ENCODE data around the gene RIIAD1. TPM values are rescaled to one million over a fixed set of nuclear protein-coding genes. Genes with fewer than 3 reads are reported as not detected.
A peak's percentile ranks its signal among the peaks of the same experiment; 100 is the strongest.

RIIAD1 gene
- total RNA-seq, 1 donor from 2014 or later, result 3.6 TPM

GRCh38 chr1:151705753-151706463 lies 15.4 kb upstream of the RIIAD1 start:
- H3K9me3 Mint-ChIP-seq, result no peaks in the 10 kb centered on the region
- no peaks in the 10 kb centered on the region for H3K4me1 Mint-ChIP-seq (ENCODE audit: unreplicated experiment)
- peaks cover 2% of the 10 kb centered on the region for H3K36me3 Mint-ChIP-seq
- no peaks in the 10 kb centered on the region for H3K27me3 Mint-ChIP-seq
- H3K4me3 Mint-ChIP-seq, result no peak overlapping the region
- H3K27ac Mint-ChIP-seq, result peak overlapping the region; percentile 7
- no peak for DNase-seq (ENCODE audit: extremely low spot score, unreplicated experiment)
- no peak for TF ChIP-seq CTCF (conservative IDR thresholded peaks at IDR 0.05)

GRCh38 chr1:151706464-151707415 lies 14.6 kb upstream of the RIIAD1 start:
- Mint-ChIP-seq H3K27me3 (no peaks in the 10 kb centered on the region), H3K27ac (no peak overlapping the region), H3K9me3 (no peaks in the 10 kb centered on the region), H3K4me3 (no peak overlapping the region), H3K4me1 (ENCODE audit: unreplicated experiment) (no peaks in the 10 kb centered on the region), H3K36me3 (no peaks in the 10 kb centered on the region)
- no peak for TF ChIP-seq CTCF (conservative IDR thresholded peaks at IDR 0.05)
- no peak for DNase-seq (ENCODE audit: extremely low spot score, unreplicated experiment)

DNA sequence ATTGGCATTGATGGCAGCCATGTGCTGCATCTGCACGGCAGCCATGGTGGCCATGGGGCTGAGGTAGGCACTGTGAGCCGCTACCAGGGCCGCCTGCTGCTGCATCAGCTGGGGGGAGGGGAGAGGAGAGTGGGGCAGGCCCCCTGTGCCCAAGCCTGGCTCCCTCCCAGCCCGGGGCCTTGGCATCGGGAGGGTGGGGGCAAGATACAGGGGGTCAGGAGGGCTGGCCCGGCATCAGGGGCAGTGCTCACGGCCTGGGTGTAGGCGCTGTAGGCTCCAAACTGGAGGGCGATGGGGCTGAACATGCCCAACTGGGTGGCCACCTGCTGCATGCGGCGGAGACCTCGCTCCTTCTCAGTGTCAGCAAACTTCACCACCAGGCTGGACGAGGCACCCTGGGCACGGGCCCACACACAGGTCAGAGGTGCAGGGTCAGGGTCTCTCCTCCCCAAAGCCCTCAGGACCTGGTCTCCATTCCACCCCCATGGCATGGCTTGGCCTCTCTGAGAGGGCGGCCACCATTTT lies 13.7 kb upstream of the RIIAD1 start:
- no peak for TF ChIP-seq CTCF (conservative IDR thresholded peaks at IDR 0.05)
- Mint-ChIP-seq H3K4me3 (no peak overlapping the region), H3K36me3 (no peaks in the 10 kb centered on the region), H3K27ac (no peak overlapping the region), H3K4me1 (ENCODE audit: unreplicated experiment) (no peaks in the 10 kb centered on the region), H3K9me3 (no peaks in the 10 kb centered on the region), H3K27me3 (no peaks in the 10 kb centered on the region)
- DNase-seq (ENCODE audit: extremely low spot score, unreplicated experiment), result no peak

GRCh38 chr1:151708891-151709290 lies 12.4 kb upstream of the RIIAD1 start:
- no peak for TF ChIP-seq CTCF (conservative IDR thresholded peaks at IDR 0.05)
- H3K27ac Mint-ChIP-seq, result no peak overlapping the region
- no peak overlapping the region for H3K4me3 Mint-ChIP-seq
- peaks cover 3% of the 10 kb centered on the region for H3K27me3 Mint-ChIP-seq
- no peaks in the 10 kb centered on the region for H3K9me3 Mint-ChIP-seq
- H3K36me3 Mint-ChIP-seq, result no peaks in the 10 kb centered on the region
- H3K4me1 Mint-ChIP-seq (ENCODE audit: unreplicated experiment), result no peaks in the 10 kb centered on the region
- DNase-seq (ENCODE audit: extremely low spot score, unreplicated experiment), result no peak

GRCh38 chr1:151710187-151710840 lies 11.0 kb upstream of the RIIAD1 start:
- TF ChIP-seq CTCF (conservative IDR thresholded peaks at IDR 0.05), result no peak
- H3K27ac Mint-ChIP-seq, result no peak overlapping the region
- no peaks in the 10 kb centered on the region for H3K9me3 Mint-ChIP-seq
- no peak for DNase-seq (ENCODE audit: extremely low spot score, unreplicated experiment)
- peaks cover 18% of the 10 kb centered on the region for H3K27me3 Mint-ChIP-seq
- H3K4me1 Mint-ChIP-seq (ENCODE audit: unreplicated experiment), result no peaks in the 10 kb centered on the region
- H3K36me3 Mint-ChIP-seq, result no peaks in the 10 kb centered on the region
- H3K4me3 Mint-ChIP-seq, result no peak overlapping the region
